Stimulated activated CD8-positive, alpha-beta memory T cell treated with anti-CD3 and anti-CD28 coated beads, Interleukin-4, amount 100 ng/mL, for 4 hours (primary cell): ENCODE data around the gene KCNJ4.
A peak's percentile ranks its signal among the peaks of the same experiment; 100 is the strongest.
"Not testable (repeated sequence)": the region's sequence is repeated elsewhere in the genome, so short reads cannot be mapped to it uniquely, and the experiment has no call there.

ENCODE experiments used
- DNase-seq, 2 donors: peaks; one replicate each; pipeline ENCODE4 v3.0.0-alpha.2; 2020; ENCODE audit warnings: low read depth in 2 of 2, low spot score in 1 of 2

Gene KCNJ4

GRCh38 chr22:38413085-38414008, 41.7 kb downstream of the KCNJ4 start:
- DNase-seq, result no peak

- DNase-seq, result no peak
Measured at GRCh38 chr22:38412435-38413084, 42.4 kb downstream of the KCNJ4 start.

GRCh38 chr22:38411016-38411415, 44.0 kb downstream of the KCNJ4 start:
- no peak for DNase-seq

- DNase-seq, result not testable (repeated sequence)
Measured at GRCh38 chr22:38409916-38410315, 45.1 kb downstream of the KCNJ4 start.

- no peak for DNase-seq
Measured at GRCh38 chr22:38406617-38407016, 48.4 kb downstream of the KCNJ4 start.

GRCh38 chr22:38404419-38404818, 50.6 kb downstream of the KCNJ4 start:
- no peak for DNase-seq

GRCh38 chr22:38403812-38404211, 51.2 kb downstream of the KCNJ4 start:
- no peak for DNase-seq

GRCh38 chr22:38402204-38402603, 52.8 kb downstream of the KCNJ4 start:
- DNase-seq, result no peak

- DNase-seq, result no peak
Measured at GRCh38 chr22:38401336-38402084, 53.5 kb downstream of the KCNJ4 start.

GRCh38 chr22:38400256-38400655, 54.7 kb downstream of the KCNJ4 start:
- DNase-seq, result not testable (repeated sequence)

GRCh38 chr22:38398609-38399461, 56.2 kb downstream of the KCNJ4 start:
- peak; percentile 67 to 71 for DNase-seq

- not testable (repeated sequence) for DNase-seq
Measured at GRCh38 chr22:38398181-38398608, 56.8 kb downstream of the KCNJ4 start.

GRCh38 chr22:38397189-38398085, 57.6 kb downstream of the KCNJ4 start:
- no peak for DNase-seq

GRCh38 chr22:38396440-38397069, 58.4 kb downstream of the KCNJ4 start:
- not testable (repeated sequence) for DNase-seq

GRCh38 chr22:38395944-38396343, 59.1 kb downstream of the KCNJ4 start:
- not testable (repeated sequence) for DNase-seq

GRCh38 chr22:38394929-38395624, 59.9 kb downstream of the KCNJ4 start:
- DNase-seq, result not testable (repeated sequence)

GRCh38 chr22:38389428-38389818, 65.6 kb downstream of the KCNJ4 start:
- DNase-seq, result not testable (repeated sequence)
